H1 (cell line): ENCODE measurements around the gene STK11IP.

Source experiments
- ATF2 ChIP-seq: IDR thresholded peaks from 2 replicates; pipeline ENCODE4 v1.6.1; 2012; ENCODE audit warnings: low read length, inconsistent platforms
- CHD1 ChIP-seq: IDR thresholded peaks from 2 replicates; pipeline ENCODE4 v1.6.1; 2012; ENCODE audit warnings: low read depth, low read length, improper control_type of control experiment
- CTCF ChIP-seq, 3 experiments: IDR thresholded peaks; 1 replicate in 2 of 3; 2 replicates in 1 of 3; pipeline versions ENCODE4 v1.5.1 to v1.6.1; 2011; ENCODE audit warnings: low read length in 3 of 3, mild to moderate bottlenecking in 3 of 3, inconsistent platforms in 2 of 3, low read depth in 1 of 3, moderate library complexity in 1 of 3; ENCODE audit not compliant: insufficient read depth in 1 of 3; ENCODE audit errors: control extremely low read depth in 1 of 3
- GABPA ChIP-seq: IDR thresholded peaks from 2 replicates; pipeline ENCODE4 v1.6.1; 2011; ENCODE audit warnings: mild to moderate bottlenecking, low read length, moderate library complexity, borderline replicate concordance; ENCODE audit not compliant: insufficient read depth
- POU5F1 ChIP-seq: IDR thresholded peaks from 2 replicates; pipeline ENCODE4 v1.6.1; 2011; ENCODE audit warnings: low read depth, mild to moderate bottlenecking, low read length, moderate library complexity
- RXRA ChIP-seq: IDR thresholded peaks from 2 replicates; pipeline ENCODE4 v1.6.1; 2011; ENCODE audit warnings: low read depth, mild to moderate bottlenecking, low read length, moderate library complexity; ENCODE audit not compliant: insufficient read depth

- TF ChIP-seq CTCF (IDR thresholded peaks at IDR 0.05; ENCODE audit: control extremely low read depth in 1 of 3, insufficient read depth in 1 of 3, low read depth in 1 of 3, low read length in 3 of 3) (no peak), CHD1 (no peak), GABPA (no peak), ATF2 (no peak), POU5F1 (no peak), RXRA (no peak)
Measured at GRCh38 chr2:219570924-219571310, 26.7 kb upstream of the STK11IP start.
